HG02623 (cell line): ENCODE data around the gene IGFL2.
"Not testable (repeated sequence)": the region's sequence is repeated elsewhere in the genome, so short reads cannot be mapped to it uniquely, and the experiment has no call there.

Experiments used
- ATAC-seq: cut with Tn5 transposase; IDR thresholded peaks from one replicate; pipeline ENCODE4 v1.9.1; 2021; ENCODE audit warnings: moderate library complexity; ENCODE audit not compliant: unreplicated experiment

IGFL2 gene

GRCh38 chr19:46206682-46207081, 58.6 kb downstream of the IGFL2 start:
- ATAC-seq: no peak

- not testable (repeated sequence) for ATAC-seq
Measured at GRCh38 chr19:46207858-46208257, 59.8 kb downstream of the IGFL2 start.

- ATAC-seq: no peak
Measured at GRCh38 chr19:46209051-46209450, 61.0 kb downstream of the IGFL2 start.

GRCh38 chr19:46209472-46209871, 61.4 kb downstream of the IGFL2 start:
- no peak for ATAC-seq

GRCh38 chr19:46210669-46211068, 62.6 kb downstream of the IGFL2 start:
- no peak for ATAC-seq
